ENCODE results near the gene PDE4B.

DNA sequence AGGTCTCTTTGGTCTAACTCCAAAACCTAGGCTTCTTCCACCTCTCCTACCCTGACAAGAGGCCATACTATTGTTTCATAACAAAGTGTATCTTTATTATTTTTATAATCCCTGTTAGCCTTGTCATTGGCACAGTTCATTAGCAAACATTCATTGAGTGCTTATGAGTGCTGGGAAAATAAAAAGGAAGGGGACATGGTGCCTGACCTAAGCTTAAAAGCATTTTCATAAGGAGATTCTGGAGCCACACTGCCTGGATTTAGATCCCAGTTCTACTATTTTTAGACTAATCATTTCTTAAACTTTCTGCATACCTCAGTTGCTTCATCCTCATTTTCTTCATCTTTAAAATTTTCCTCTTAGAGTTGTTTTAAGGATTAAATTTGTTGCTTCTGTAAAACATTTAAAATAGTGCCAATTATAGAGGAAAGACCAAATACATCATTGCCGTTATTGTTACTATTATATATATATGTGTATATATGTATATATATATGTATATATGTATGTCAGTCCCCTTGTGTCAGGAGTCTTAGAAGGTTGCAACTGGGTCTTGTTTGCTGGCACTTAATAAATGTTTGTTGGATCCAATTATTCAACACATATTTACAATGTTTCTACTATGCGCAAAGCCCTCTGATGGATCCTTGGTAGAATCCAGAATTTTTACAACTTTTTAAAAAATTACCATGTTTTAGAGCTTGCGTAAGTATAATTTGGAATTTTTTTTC is 490.4 kb downstream of the PDE4B start:
- TF ChIP-seq, protein P1, sequence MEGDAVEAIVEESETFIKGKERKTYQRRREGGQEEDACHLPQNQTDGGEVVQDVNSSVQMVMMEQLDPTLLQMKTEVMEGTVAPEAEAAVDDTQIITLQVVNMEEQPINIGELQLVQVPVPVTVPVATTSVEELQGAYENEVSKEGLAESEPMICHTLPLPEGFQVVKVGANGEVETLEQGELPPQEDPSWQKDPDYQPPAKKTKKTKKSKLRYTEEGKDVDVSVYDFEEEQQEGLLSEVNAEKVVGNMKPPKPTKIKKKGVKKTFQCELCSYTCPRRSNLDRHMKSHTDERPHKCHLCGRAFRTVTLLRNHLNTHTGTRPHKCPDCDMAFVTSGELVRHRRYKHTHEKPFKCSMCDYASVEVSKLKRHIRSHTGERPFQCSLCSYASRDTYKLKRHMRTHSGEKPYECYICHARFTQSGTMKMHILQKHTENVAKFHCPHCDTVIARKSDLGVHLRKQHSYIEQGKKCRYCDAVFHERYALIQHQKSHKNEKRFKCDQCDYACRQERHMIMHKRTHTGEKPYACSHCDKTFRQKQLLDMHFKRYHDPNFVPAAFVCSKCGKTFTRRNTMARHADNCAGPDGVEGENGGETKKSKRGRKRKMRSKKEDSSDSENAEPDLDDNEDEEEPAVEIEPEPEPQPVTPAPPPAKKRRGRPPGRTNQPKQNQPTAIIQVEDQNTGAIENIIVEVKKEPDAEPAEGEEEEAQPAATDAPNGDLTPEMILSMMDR (conservative IDR thresholded peaks at IDR 0.05; ENCODE audit: low read length): no peak
- no peak for TF ChIP-seq EZH2phosphoT487 (IDR thresholded peaks at IDR 0.05; ENCODE audit: borderline replicate concordance)

Data from Loucy (cell line).